GM12864 (cell line): ENCODE results near the gene CDC45.

ENCODE experiments used
- DNase-seq: peaks from one replicate; pipeline ENCODE4 v3.0.0-alpha.2; 2011; ENCODE audit warnings: low read depth
- H3K4me3 ChIP-seq: 2 replicates; pipeline ENCODE4 v1.5.1; 2011; ENCODE audit warnings: mild to moderate bottlenecking, low read depth, low read length, control low read depth
- CTCF ChIP-seq: IDR thresholded peaks from 2 replicates; pipeline ENCODE4 v1.5.1; 2011; ENCODE audit warnings: low read depth, mild to moderate bottlenecking, moderate library complexity, low read length, control low read depth, inconsistent platforms; ENCODE audit errors: missing control alignments

The CDC45 gene

GRCh38 chr22:19451570-19451969 lies 28.1 kb upstream of the CDC45 start:
- TF ChIP-seq CTCF: no peak
- no peak for DNase-seq
- H3K4me3 ChIP-seq: no peak overlapping the region

- TF ChIP-seq CTCF: no peak
- DNase-seq: no peak
- H3K4me3 ChIP-seq: no peak overlapping the region
Measured at GRCh38 chr22:19453718-19454117, 26.0 kb upstream of the CDC45 start.

- DNase-seq: no peak
- no peak for TF ChIP-seq CTCF
- no peak overlapping the region for H3K4me3 ChIP-seq
Measured at GRCh38 chr22:19454156-19454555, 25.6 kb upstream of the CDC45 start.

GRCh38 chr22:19455033-19455432 lies 24.7 kb upstream of the CDC45 start:
- DNase-seq: no peak
- no peak overlapping the region for H3K4me3 ChIP-seq
- no peak for TF ChIP-seq CTCF

- no peak for TF ChIP-seq CTCF
- no peak overlapping the region for H3K4me3 ChIP-seq
- DNase-seq: no peak
Measured at GRCh38 chr22:19455585-19456370, 23.9 kb upstream of the CDC45 start.

GRCh38 chr22:19456541-19456940 lies 23.2 kb upstream of the CDC45 start:
- TF ChIP-seq CTCF: no peak
- no peak overlapping the region for H3K4me3 ChIP-seq
- no peak for DNase-seq

- no peak for TF ChIP-seq CTCF
- no peak for DNase-seq
- no peak overlapping the region for H3K4me3 ChIP-seq
Measured at GRCh38 chr22:19457828-19458428, 21.8 kb upstream of the CDC45 start.
